Activated CD4-positive, CD25-positive, alpha-beta regulatory T cell treated with anti-CD3 and anti-CD28 coated beads, Interleukin-2, amount 50 U/mL, for 16 hours (primary cell): Measurements from ENCODE around the gene TMEM198.

Experiments
- DNase-seq: peaks from one replicate; pipeline ENCODE4 v3.0.0-alpha.2; 2020; ENCODE audit warnings: low read depth, low spot score

TMEM198 gene

DNA sequence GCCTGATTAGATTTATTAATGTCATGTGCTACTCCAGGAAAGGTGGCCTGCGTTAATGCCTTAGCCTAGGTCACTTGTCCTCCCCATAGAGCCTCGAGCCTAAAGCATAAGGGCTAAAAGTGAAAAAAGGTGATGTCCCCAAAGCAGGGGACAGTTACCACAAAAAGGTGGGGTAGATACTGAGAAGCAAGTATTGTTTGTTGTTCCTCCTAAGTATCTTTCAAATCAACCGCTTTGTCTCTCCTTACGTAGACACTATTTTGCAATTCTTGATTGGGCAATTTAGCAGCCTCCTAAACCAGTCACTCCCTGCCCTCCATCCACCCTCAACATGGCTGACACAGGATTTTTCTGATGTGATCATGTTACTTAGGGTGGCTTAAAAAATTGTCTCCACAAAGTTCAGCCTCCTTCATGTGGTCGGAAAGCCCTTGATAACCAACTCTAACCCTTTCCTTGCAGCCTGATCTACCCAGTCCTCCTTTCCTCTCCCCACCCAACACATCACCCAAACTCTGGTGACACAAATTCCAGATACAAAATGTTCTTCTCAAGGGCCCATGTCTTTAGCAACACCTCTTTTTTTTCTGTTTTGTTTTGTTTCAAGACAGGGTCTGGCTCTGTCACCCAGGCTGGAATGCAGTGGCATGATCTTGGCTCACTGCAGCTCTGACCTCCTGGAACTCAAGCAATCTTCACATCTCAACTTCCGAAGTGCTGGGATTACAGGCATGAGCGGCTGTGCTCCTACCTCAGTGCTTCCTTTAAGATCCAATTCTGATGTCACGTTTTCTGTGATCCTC lies 35.2 kb downstream of the TMEM198 start:
- DNase-seq, result no peak

DNA sequence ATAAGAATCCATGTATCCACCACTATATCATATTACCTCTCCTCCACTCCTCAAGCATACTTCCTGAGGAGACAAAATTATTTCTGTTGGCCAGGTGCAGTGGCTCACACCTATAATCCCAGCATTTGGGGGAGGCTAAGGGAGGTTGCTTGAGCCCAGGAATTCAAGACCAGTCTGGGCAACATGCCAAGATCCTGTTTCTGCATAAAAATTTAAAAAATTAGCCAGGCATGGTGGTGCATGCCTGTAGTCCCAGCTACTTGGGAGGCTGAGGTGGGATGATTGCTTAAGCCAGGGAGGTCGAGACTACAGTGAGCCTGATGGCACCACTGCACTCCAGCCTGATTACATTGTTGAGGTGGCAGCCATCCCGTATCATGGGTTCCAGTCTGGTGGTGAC lies 37.5 kb downstream of the TMEM198 start:
- DNase-seq, result no peak

DNA sequence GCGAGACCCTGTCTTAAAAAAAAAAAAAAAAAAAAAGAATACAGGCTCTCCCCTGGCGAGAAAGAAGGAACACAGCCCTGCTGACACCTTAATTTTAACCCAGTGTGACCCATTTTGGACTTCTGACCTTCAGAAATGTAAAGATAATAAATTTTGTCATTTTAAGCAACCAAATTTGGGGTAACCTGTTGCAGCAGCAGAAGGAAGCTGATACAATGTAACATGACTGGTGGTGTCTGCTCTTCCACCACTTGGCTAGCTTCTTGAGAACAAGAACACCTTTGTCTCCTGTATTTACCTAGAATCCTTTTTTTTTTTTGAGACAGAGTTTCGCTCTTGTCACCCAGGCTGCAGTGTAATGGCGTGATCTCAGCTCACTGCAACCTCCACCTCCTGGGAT lies 47.3 kb downstream of the TMEM198 start:
- no peak for DNase-seq

DNA sequence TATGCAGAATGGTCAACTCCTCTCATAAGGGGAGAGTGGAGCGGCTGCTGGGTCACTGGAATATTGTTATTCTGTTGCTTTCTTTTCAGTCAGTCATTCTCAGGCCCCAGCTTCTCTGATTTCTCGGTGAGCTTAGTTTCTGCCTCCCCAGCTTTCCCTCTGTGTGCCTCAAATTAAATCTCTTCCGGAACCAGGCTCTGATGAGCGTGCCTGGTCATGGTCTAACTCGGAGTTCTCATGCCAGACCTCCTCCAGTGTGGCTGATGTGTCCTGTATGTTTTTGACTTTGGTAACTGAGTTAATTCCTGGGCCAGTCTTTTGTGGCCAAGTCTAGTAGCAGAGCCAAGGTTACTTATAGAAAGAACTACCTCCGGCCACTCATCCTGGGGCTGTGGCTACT lies 48.9 kb downstream of the TMEM198 start:
- DNase-seq, result no peak

DNA sequence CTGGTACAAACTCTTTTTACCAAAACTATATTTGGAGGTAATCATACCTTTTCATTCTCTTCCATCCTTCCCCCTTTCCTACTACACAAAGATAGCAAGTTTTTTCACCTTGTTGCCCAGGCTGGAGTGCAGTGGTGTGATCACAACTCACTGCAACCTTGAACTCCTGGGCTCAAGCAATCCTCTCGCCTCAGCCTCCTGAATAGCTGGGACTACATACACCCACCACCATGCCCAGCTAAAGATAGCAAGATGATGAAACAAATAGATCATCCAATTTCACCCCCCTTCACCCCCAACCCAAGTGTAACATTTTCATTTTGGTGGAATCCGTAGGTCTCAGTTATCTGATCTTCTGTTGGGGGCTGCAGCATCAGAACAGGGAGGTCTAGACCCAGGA lies 49.3 kb downstream of the TMEM198 start:
- DNase-seq, result no peak

DNA sequence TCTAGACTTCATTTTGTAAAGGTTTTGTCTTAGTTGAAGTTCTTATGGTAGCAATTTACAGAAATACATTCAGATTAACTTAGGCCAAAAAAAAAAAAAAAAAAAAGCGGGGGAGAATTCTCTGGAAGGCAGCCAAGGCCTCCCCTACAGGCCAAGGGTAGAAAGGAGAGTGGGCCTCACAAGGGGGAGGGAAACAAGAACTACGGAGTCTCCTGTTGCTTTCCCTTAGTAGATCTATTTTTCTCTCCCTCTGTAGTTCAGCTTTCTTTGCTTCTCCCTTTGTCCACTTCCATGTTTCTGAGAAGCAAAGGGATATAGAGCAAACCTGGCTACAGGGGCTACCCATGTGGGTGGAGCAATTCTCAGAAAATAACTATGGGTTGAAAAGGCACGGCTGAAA lies 51.4 kb downstream of the TMEM198 start:
- DNase-seq, result no peak

DNA sequence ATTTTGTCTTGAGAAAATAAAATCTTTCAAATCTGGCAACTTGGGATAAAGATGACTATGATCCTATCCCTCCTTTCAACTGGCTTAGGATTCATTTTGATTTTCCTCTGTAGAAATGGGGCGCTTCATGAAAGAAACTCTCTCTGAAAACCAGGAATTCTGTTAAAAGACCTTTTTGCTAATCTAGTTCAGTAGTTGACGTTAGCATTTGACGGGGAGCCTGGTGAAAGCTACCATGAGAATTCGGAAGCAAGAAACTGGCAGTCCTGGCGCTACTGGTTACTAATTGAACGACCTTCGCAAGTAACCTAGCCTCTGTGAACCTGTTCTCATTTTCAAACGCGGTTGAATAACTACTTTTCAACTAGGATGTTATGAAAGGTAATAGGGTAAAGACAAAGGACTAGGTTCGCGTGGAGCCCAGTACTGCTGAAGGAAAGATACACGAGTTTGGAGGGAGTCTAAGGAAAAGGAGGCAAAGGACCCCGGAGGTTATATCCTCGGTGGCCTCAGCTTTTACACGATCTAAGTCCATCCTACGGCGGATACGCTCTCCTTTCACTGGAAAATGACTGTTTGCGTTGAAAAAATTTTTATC lies 53.2 kb downstream of the TMEM198 start:
- no peak for DNase-seq

DNA sequence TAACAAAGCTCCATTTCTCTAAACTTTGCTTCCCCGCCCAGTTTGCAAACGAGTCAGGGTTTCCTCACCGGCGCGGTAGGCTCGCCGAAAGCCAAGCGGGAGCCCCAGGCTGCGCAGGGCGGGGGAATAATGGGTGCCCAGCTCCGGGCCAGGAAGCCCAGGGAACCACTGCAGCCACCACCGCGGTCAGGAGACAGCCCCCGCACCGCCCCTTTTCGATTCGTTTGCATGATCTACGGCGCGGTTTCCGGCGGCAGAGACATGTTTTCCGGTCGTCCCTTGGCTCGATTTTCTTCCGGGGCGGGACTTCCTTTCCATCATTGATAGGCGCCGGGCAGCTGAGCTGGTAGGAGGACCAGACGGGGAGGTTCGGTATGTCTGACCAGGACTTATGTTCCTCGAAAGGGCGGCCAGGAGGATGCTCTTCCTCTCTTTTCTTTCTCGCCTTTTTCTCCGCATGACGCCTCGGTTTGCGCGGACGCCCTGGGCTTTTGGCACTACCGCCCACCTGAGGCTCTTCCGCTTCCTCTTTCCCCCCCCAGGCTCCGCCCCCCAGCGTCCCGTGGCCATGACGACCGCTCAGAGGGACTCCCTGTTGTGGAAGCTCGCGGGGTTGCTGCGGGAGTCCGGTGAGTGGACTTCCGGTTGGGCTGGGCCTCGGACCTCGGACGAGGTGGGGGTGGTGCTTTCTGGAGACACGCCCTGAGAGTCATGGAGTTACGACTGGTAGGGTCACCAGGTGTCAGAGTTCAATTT lies 53.9 kb downstream of the TMEM198 start, which contains the start of gene STK11IP:
Gene STK11IP, plus strand, starts transcription at position 306 of the 756 bp plus-strand sequence. Its CDS starts 263 bp downstream, at position 569.
- peak; percentile 85 for DNase-seq

DNA sequence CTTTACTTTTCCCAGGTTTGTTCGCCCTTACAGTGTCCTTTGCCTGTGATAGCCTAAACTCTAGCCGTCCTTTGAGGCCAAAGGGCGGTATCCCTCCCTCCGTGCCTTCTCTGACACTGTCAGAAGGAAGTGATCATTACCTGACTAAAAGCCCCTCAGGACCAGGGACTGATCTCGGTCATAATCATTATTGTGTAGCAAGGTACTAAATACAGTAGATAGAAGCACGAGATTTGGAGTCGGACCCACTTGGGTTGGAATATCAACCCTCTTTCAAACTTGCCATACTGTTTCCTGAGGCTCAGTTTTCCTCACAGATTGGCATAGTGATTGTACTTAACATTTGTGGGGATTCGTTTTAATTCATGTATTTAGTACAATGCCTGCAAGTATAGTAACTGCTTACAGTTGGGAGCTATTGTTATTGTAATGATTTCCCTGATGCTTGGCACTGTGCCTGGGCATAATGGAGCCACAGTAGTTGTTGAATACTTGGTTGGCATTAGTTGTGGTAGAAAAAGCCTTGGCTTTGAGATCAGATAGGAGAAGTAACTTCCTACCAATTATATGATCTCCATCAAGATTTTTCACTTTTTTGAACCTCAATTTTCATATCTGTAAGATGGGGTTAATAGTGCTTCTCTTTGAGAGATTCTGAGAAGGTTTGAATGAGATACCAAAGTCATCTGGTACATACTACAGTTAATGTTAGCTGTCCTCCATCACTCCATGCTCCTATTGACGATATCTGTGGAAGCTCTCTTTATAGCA lies 54.7 kb downstream of the TMEM198 start:
- no peak for DNase-seq
